Measurements from ENCODE around the gene TSHZ2. TPM values are rescaled to one million over a fixed set of nuclear protein-coding genes. Genes with fewer than 3 reads are reported as not detected.

TSHZ2 gene
- total RNA-seq, 4 donors from 2014 or later = 10.3 to 15.0 (median 12.9) TPM

- no peak overlapping the region for H3K27ac ChIP-seq (replicated peaks in 1 of 4)
- 75% methylated on average over 5 of the region's 5 CpGs for WGBS
- peaks cover 3 to 6% (median 4%) of the 10 kb centered on the region in 4 donors for H3K4me1 ChIP-seq
- H3K36me3 ChIP-seq = no peaks in the 10 kb centered on the region
- intact Hi-C loops (cut with DNase I) = no loop called here
- no peak overlapping the region for H3K4me3 ChIP-seq
- TF ChIP-seq POLR2A (IDR thresholded peaks at IDR 0.05; ENCODE audit: low read depth) (no peak), POLR2AphosphoS5 (IDR thresholded peaks at IDR 0.05) (no peak), EP300 (IDR thresholded peaks at IDR 0.05) (no peak)
- TF ChIP-seq, protein P1, sequence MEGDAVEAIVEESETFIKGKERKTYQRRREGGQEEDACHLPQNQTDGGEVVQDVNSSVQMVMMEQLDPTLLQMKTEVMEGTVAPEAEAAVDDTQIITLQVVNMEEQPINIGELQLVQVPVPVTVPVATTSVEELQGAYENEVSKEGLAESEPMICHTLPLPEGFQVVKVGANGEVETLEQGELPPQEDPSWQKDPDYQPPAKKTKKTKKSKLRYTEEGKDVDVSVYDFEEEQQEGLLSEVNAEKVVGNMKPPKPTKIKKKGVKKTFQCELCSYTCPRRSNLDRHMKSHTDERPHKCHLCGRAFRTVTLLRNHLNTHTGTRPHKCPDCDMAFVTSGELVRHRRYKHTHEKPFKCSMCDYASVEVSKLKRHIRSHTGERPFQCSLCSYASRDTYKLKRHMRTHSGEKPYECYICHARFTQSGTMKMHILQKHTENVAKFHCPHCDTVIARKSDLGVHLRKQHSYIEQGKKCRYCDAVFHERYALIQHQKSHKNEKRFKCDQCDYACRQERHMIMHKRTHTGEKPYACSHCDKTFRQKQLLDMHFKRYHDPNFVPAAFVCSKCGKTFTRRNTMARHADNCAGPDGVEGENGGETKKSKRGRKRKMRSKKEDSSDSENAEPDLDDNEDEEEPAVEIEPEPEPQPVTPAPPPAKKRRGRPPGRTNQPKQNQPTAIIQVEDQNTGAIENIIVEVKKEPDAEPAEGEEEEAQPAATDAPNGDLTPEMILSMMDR (IDR thresholded peaks at IDR 0.05) = no peak
- peaks cover 0 to 23% (median 1%) of the 10 kb centered on the region in 4 donors for H3K27me3 ChIP-seq
- no peaks in the 10 kb centered on the region for H3K9me3 ChIP-seq
- DNase-seq (ENCODE audit: extremely low spot score) = no peak
Measured at GRCh38 chr20:53212018-53212417, 239.9 kb downstream of the TSHZ2 start.

- intact Hi-C loops (cut with DNase I) = no loop called here
- Histone ChIP-seq H3K27me3 (peaks cover 0 to 19% (median 1%) of the 10 kb centered on the region in 4 donors), H3K4me1 (peaks cover 4 to 8% (median 5%) of the 10 kb centered on the region in 4 donors), H3K27ac (replicated peaks in 1 of 4) (no peak overlapping the region), H3K36me3 (no peaks in the 10 kb centered on the region), H3K9me3 (no peaks in the 10 kb centered on the region), H3K4me3 (no peak overlapping the region)
- TF ChIP-seq, protein P1 (IDR thresholded peaks at IDR 0.05) = no peak
- TF ChIP-seq POLR2A (IDR thresholded peaks at IDR 0.05; ENCODE audit: low read depth) (no peak), POLR2AphosphoS5 (IDR thresholded peaks at IDR 0.05) (no peak), EP300 (IDR thresholded peaks at IDR 0.05) (no peak)
- WGBS = 94% methylated on average over 7 of the region's 7 CpGs
- no peak for DNase-seq (ENCODE audit: extremely low spot score)
Measured at GRCh38 chr20:53214392-53214791, 242.2 kb downstream of the TSHZ2 start.

DNA sequence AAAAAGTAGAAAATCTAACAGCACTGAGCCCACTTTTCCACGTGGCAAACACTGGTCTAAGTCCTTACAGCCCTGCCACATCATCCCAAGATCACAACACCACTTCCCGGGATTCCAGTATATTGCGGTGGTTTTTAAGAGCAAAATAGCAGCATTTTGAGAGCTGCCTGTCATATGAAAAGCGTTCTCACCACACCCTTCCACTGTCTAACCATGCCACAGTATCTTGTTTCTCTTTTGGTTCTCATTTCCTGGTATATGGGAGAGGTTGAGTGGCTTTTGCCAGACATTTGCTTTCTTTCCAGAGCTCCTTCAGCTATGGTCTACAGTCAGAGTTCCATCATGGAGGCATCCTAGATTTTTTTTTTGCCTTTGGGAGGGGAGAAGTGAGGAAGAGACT lies 243.0 kb downstream of the TSHZ2 start:
- no peak overlapping the region for H3K4me3 ChIP-seq
- peaks cover 4 to 8% (median 5%) of the 10 kb centered on the region in 4 donors for H3K4me1 ChIP-seq
- TF ChIP-seq POLR2AphosphoS5 (IDR thresholded peaks at IDR 0.05) = no peak
- TF ChIP-seq, protein P1 (IDR thresholded peaks at IDR 0.05) = no peak
- no peak for TF ChIP-seq EP300 (IDR thresholded peaks at IDR 0.05)
- TF ChIP-seq POLR2A (IDR thresholded peaks at IDR 0.05; ENCODE audit: low read depth) = no peak
- intact Hi-C loops (cut with DNase I) = no loop called here
- WGBS = 90% methylated on average over 4 of the region's 4 CpGs
- H3K27me3 ChIP-seq = peaks cover 0 to 19% (median 1%) of the 10 kb centered on the region in 4 donors
- no peak overlapping the region for H3K27ac ChIP-seq (replicated peaks in 1 of 4)
- no peaks in the 10 kb centered on the region for H3K36me3 ChIP-seq
- no peak for DNase-seq (ENCODE audit: extremely low spot score)
- no peaks in the 10 kb centered on the region for H3K9me3 ChIP-seq

GRCh38 chr20:53216478-53216855 lies 244.3 kb downstream of the TSHZ2 start:
- WGBS = 100% methylated on average over 2 of the region's 2 CpGs

More at GRCh38 chr20:53216478-53216855, 244.3 kb downstream of the TSHZ2 start:
- Histone ChIP-seq H3K27me3 (peaks cover 0 to 19% (median 1%) of the 10 kb centered on the region in 4 donors), H3K4me3 (peak overlapping the region; percentile 9 to 41 (median 27)), H3K27ac (replicated peaks in 1 of 4) (no peak overlapping the region), H3K4me1 (peaks cover 4 to 8% (median 5%) of the 10 kb centered on the region in 4 donors), H3K36me3 (no peaks in the 10 kb centered on the region), H3K9me3 (no peaks in the 10 kb centered on the region)
- DNase-seq (ENCODE audit: extremely low spot score) = no peak
- no peak for TF ChIP-seq EP300 (IDR thresholded peaks at IDR 0.05)
- TF ChIP-seq POLR2AphosphoS5 (IDR thresholded peaks at IDR 0.05) = no peak
- TF ChIP-seq POLR2A (IDR thresholded peaks at IDR 0.05; ENCODE audit: low read depth) = no peak
- TF ChIP-seq, protein P1 (IDR thresholded peaks at IDR 0.05) = no peak
- intact Hi-C loops (cut with DNase I) = no loop called here

Data from esophagus muscularis mucosa (tissue), 4 donors.